ENCODE data around the gene TTC34. TPM values are rescaled to one million over a fixed set of nuclear protein-coding genes. Genes with fewer than 3 reads are reported as not detected.

Gene TTC34
- total and polyA plus RNA-seq, 2 experiments from 2014 or later = 0.08 to 0.35 TPM

DNA sequence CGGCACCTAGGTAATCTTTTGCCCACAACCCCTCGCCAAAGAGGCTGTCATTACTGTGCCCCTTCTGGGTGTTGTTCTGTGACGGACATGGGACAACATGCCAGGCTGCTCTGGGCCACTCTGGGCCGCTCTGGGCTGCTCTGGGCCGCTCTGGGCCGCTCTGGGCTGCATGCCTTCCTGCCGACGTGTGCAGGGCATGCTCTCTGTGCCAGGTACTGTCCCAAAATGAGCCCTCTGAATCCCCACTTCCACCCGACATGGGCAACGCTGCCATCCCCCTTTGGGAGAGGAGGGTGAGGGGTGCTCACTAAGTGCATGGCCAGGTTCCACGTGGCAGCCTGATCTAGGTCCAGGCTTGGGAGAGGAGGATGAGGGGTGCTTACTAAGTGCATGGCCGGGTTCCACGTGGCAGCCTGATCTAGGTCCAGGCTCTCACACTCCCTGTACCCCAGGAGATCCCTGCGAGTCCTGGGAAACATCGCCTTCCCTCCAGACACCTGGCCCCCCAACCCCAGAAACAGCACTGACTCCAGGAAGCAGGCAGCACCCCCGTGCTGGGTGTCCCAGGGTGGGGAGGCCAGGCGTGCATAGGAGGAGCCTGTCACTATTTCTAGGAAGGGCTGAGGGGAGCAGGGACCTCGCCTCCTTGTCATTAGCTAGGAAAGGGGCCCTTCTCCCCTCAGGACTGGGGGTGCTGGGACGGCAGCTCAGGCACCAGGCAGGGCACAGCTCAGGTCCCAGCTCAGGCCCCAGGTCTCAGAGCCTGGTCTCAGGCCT is 16.5 kb downstream of the TTC34 start (continued):
- TF ChIP-seq, protein P1, sequence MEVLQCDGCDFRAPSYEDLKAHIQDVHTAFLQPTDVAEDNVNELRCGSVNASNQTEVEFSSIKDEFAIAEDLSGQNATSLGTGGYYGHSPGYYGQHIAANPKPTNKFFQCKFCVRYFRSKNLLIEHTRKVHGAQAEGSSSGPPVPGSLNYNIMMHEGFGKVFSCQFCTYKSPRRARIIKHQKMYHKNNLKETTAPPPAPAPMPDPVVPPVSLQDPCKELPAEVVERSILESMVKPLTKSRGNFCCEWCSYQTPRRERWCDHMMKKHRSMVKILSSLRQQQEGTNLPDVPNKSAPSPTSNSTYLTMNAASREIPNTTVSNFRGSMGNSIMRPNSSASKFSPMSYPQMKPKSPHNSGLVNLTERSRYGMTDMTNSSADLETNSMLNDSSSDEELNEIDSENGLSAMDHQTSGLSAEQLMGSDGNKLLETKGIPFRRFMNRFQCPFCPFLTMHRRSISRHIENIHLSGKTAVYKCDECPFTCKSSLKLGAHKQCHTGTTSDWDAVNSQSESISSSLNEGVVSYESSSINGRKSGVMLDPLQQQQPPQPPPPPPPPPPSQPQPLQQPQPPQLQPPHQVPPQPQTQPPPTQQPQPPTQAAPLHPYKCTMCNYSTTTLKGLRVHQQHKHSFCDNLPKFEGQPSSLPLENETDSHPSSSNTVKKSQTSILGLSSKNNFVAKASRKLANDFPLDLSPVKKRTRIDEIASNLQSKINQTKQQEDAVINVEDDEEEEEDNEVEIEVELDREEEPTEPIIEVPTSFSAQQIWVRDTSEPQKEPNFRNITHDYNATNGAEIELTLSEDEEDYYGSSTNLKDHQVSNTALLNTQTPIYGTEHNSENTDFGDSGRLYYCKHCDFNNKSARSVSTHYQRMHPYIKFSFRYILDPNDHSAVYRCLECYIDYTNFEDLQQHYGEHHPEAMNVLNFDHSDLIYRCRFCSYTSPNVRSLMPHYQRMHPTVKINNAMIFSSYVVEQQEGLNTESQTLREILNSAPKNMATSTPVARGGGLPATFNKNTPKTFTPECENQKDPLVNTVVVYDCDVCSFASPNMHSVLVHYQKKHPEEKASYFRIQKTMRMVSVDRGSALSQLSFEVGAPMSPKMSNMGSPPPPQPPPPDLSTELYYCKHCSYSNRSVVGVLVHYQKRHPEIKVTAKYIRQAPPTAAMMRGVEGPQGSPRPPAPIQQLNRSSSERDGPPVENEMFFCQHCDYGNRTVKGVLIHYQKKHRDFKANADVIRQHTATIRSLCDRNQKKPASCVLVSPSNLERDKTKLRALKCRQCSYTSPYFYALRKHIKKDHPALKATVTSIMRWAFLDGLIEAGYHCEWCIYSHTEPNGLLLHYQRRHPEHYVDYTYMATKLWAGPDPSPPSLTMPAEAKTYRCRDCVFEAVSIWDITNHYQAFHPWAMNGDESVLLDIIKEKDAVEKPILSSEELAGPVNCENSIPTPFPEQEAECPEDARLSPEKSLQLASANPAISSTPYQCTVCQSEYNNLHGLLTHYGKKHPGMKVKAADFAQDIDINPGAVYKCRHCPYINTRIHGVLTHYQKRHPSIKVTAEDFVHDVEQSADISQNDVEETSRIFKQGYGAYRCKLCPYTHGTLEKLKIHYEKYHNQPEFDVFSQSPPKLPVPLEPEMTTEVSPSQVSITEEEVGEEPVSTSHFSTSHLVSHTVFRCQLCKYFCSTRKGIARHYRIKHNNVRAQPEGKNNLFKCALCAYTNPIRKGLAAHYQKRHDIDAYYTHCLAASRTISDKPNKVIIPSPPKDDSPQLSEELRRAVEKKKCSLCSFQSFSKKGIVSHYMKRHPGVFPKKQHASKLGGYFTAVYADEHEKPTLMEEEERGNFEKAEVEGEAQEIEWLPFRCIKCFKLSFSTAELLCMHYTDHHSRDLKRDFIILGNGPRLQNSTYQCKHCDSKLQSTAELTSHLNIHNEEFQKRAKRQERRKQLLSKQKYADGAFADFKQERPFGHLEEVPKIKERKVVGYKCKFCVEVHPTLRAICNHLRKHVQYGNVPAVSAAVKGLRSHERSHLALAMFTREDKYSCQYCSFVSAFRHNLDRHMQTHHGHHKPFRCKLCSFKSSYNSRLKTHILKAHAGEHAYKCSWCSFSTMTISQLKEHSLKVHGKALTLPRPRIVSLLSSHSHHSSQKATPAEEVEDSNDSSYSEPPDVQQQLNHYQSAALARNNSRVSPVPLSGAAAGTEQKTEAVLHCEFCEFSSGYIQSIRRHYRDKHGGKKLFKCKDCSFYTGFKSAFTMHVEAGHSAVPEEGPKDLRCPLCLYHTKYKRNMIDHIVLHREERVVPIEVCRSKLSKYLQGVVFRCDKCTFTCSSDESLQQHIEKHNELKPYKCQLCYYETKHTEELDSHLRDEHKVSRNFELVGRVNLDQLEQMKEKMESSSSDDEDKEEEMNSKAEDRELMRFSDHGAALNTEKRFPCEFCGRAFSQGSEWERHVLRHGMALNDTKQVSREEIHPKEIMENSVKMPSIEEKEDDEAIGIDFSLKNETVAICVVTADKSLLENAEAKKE (CRISPR knock-in tag; IDR thresholded peaks at IDR 0.05) = no peak
- TF ChIP-seq, protein P2, sequence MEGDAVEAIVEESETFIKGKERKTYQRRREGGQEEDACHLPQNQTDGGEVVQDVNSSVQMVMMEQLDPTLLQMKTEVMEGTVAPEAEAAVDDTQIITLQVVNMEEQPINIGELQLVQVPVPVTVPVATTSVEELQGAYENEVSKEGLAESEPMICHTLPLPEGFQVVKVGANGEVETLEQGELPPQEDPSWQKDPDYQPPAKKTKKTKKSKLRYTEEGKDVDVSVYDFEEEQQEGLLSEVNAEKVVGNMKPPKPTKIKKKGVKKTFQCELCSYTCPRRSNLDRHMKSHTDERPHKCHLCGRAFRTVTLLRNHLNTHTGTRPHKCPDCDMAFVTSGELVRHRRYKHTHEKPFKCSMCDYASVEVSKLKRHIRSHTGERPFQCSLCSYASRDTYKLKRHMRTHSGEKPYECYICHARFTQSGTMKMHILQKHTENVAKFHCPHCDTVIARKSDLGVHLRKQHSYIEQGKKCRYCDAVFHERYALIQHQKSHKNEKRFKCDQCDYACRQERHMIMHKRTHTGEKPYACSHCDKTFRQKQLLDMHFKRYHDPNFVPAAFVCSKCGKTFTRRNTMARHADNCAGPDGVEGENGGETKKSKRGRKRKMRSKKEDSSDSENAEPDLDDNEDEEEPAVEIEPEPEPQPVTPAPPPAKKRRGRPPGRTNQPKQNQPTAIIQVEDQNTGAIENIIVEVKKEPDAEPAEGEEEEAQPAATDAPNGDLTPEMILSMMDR (conservative IDR thresholded peaks at IDR 0.05; ENCODE audit: low read depth in 2 of 2) = no peak

DNA sequence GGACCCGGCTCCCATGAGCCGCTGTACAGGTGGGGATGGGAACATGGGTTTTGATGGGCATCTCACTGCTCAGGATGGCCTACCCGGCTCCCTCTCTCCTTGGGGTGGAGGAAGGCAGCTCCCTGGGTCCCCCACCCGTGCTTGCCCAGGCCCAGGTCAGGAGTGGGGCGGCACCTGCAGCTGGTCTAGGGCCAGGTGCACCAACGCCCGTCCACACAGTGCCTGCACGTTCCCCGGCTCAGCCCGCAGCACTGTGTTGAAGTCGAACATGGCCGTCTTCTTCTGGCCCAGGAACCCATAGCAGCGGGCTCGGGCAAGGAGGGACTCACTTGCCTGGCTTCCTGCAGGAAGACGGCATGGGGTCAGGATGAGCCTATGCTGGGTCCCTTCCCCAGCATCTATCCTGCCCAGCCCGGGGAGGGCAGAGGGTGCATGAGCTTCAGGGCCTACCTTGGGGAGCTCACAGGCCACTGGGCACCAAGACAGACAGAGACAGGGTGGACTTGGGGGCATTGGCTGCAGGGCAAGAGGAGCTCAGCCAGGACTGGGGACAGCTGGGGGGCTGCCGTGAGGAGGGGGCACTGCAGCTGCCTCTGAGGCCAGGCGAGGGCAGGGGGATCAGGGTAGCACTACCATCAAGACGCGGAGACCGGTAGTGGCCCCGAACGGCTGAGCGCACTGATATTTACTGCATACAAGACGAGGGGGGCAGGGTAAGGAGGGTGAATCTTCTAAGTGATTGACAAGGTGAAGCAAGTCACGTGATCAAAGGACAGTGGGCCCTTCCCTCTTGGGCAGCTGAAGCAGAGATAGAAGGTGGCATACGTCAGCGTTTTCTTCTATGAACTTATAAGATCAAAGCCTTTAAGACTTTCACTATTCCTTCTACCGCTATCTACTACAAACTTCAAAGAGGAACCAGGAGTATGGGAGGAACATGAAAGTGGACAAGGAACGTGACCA is 17.8 kb downstream of the TTC34 start:
- Mint-ChIP-seq H3K27me3 (ENCODE audit: insufficient read depth, low read depth, poor library complexity) (peaks cover 3% of the 10 kb centered on the region), H3K27ac (no peak overlapping the region), H3K36me3 (ENCODE audit: low read depth) (peaks cover 25% of the 10 kb centered on the region), H3K9me3 (peaks cover 85% of the 10 kb centered on the region), H3K4me1 (0 out of 3 replicates have a peak, but pooled peaks cover 4% of the 10 kb centered on the region), H3K4me3 (no peak overlapping the region)
- H3F3A ChIP-seq (replicated peaks; ENCODE audit: low read depth) = no peaks in the 10 kb centered on the region
- DNase-seq (ENCODE audit: low spot score) = no peak
- H3K27me3 ChIP-seq (ENCODE audit: insufficient read depth) = no peaks in the 10 kb centered on the region
- H3K9me2 ChIP-seq (ENCODE audit: insufficient read depth) = no peaks in the 10 kb centered on the region
- no peak overlapping the region for H3K4me3 ChIP-seq
- H3K27ac ChIP-seq (ENCODE audit: low read depth) = no peak overlapping the region
- peaks cover 5% of the 10 kb centered on the region; the same call in 1 of the 2 replicates for H3K4me1 ChIP-seq (ENCODE audit: insufficient read depth)
- no peaks in the 10 kb centered on the region for H4K20me1 ChIP-seq (replicated peaks; ENCODE audit: insufficient read depth)
- no peak for ATAC-seq
- H3K79me2 ChIP-seq (replicated peaks; ENCODE audit: insufficient read depth) = no peaks in the 10 kb centered on the region
- H3K4me2 ChIP-seq = no peak overlapping the region
- H3K36me3 ChIP-seq (ENCODE audit: insufficient read depth) = no peaks in the 10 kb centered on the region
- H2AFZ ChIP-seq = no peak overlapping the region
- TF ChIP-seq EZH2 (IDR thresholded peaks at IDR 0.05; ENCODE audit: low read depth, unreplicated experiment) = no peak
- TF ChIP-seq, protein P2 (conservative IDR thresholded peaks at IDR 0.05; ENCODE audit: low read depth in 2 of 2) = no peak
- TF ChIP-seq, protein P3, sequence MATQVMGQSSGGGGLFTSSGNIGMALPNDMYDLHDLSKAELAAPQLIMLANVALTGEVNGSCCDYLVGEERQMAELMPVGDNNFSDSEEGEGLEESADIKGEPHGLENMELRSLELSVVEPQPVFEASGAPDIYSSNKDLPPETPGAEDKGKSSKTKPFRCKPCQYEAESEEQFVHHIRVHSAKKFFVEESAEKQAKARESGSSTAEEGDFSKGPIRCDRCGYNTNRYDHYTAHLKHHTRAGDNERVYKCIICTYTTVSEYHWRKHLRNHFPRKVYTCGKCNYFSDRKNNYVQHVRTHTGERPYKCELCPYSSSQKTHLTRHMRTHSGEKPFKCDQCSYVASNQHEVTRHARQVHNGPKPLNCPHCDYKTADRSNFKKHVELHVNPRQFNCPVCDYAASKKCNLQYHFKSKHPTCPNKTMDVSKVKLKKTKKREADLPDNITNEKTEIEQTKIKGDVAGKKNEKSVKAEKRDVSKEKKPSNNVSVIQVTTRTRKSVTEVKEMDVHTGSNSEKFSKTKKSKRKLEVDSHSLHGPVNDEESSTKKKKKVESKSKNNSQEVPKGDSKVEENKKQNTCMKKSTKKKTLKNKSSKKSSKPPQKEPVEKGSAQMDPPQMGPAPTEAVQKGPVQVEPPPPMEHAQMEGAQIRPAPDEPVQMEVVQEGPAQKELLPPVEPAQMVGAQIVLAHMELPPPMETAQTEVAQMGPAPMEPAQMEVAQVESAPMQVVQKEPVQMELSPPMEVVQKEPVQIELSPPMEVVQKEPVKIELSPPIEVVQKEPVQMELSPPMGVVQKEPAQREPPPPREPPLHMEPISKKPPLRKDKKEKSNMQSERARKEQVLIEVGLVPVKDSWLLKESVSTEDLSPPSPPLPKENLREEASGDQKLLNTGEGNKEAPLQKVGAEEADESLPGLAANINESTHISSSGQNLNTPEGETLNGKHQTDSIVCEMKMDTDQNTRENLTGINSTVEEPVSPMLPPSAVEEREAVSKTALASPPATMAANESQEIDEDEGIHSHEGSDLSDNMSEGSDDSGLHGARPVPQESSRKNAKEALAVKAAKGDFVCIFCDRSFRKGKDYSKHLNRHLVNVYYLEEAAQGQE (IDR thresholded peaks at IDR 0.05; ENCODE audit: unreplicated experiment) = no peak
